K562 (cell line): Measurements from ENCODE around the gene NAV2. TPM values are rescaled to one million over a fixed set of nuclear protein-coding genes. Genes with fewer than 3 reads are reported as not detected.

Experiments
- ATF7 ChIP-seq: fragments of 450-650 bp; IDR thresholded peaks from 2 replicates; pipeline ENCODE4 v1.7.1; 2014; ENCODE audit warnings: mild to moderate bottlenecking, moderate library complexity
- BCOR ChIP-seq: fragments of 450-650 bp; IDR thresholded peaks from 2 replicates; pipeline ENCODE4 v1.6.1; 2016
- CCNT2 ChIP-seq: IDR thresholded peaks from 2 replicates; pipeline ENCODE4 v1.6.1; 2011; ENCODE audit warnings: borderline replicate concordance, low read depth, mild to moderate bottlenecking, moderate library complexity, mixed read lengths, low read length; ENCODE audit not compliant: insufficient read length; ENCODE audit errors: extremely low read depth
- EP400 ChIP-seq: fragments of 450-650 bp; IDR thresholded peaks from 2 replicates; pipeline ENCODE4 v1.6.1; 2017; ENCODE audit warnings: antibody characterized with exemption, mild to moderate bottlenecking, moderate library complexity
- FOXK2 ChIP-seq, 2 experiments: fragments of 450-650 bp; IDR thresholded peaks in 1 of 2; conservative IDR thresholded peaks in 1 of 2; 2 replicates each; pipeline ENCODE4 v1.6.1; 2016; ENCODE audit warnings: low read depth in 2 of 2, mild to moderate bottlenecking in 1 of 2
- KDM4B ChIP-seq, 2 experiments: fragments of 450-650 bp in 1 of 2; sonication (generic) in 1 of 2; IDR thresholded peaks; 2 replicates each; pipeline ENCODE4 v1.6.1; 2016 to 2017; ENCODE audit warnings: borderline replicate concordance in 2 of 2, antibody characterized with exemption in 1 of 2, low read depth in 1 of 2, mild to moderate bottlenecking in 1 of 2
- PML ChIP-seq: IDR thresholded peaks from 2 replicates; pipeline ENCODE4 v1.6.1; 2012; ENCODE audit warnings: low read length, inconsistent platforms
- RBM15 ChIP-seq: fragments of 200-400 bp; formaldehyde crosslinking; IDR thresholded peaks from 2 replicates; pipeline ENCODE4 v1.6.1; 2018; ENCODE audit warnings: mild to moderate bottlenecking, low read length, moderate library complexity; ENCODE audit not compliant: insufficient read depth
- SMAD3 ChIP-seq: fragments of 450-650 bp; formaldehyde crosslinking; conservative IDR thresholded peaks from 2 replicates; pipeline ENCODE4 v1.4.0; 2020; ENCODE audit warnings: mild to moderate bottlenecking
- SMARCA5 ChIP-seq: fragments of 450-650 bp; IDR thresholded peaks from 2 replicates; pipeline ENCODE4 v1.6.1; 2016
- SUPT5H ChIP-seq: fragments of 450-650 bp; IDR thresholded peaks from 2 replicates; pipeline ENCODE4 v1.6.1; 2016
- polyA plus RNA-seq, 8 experiments: library from polyadenylated mRNA; depleted of rRNA in 4 of 8; stranded (reverse) in 5 of 8; unstranded in 3 of 8; fragments of >200 nt; fragmentation: Nextera tagmentation in 2 of 8; fragmentation: Illumina TruSeq in 1 of 8; extraction: Ambion mirVana in 2 of 8; extraction: Trizol in 1 of 8; gene quantifications; 2 replicates each; pipeline versions ENCODE4 v1.2.1 to v1.2.3, GENCODE V29; 2011 to 2014; ENCODE audit warnings: inconsistent platforms in 1 of 8, missing spikeins in 1 of 8
- total RNA-seq, 7 experiments: library from RNA; depleted of rRNA in 6 of 7; stranded (reverse); fragments of >200 nt in 6 of 7; fragmentation: Illumina TruSeq in 2 of 7; extraction: Trizol in 2 of 7; gene quantifications; 2 replicates each; pipeline versions ENCODE4 v1.2.1 to v1.2.3, GENCODE V29; 2011 to 2021; ENCODE audit warnings: low replicate concordance in 1 of 7
- TF ChIP-seq, protein P1 (sequence below): sonication (generic); formaldehyde crosslinking; IDR thresholded peaks from 2 replicates; pipeline ENCODE4 v1.8.0; 2022; ENCODE audit warnings: mild to moderate bottlenecking, missing genetic modification reagents
- TF ChIP-seq, protein P2 (sequence below), 2 experiments: fragments of 450-650 bp; conservative IDR thresholded peaks; 2 replicates each; pipeline ENCODE4 v1.6.1; 2017; ENCODE audit warnings: mild to moderate bottlenecking in 2 of 2, moderate library complexity in 2 of 2
- TF ChIP-seq, protein P3 (sequence below): sonication (generic); formaldehyde crosslinking; IDR thresholded peaks from 2 replicates; pipeline ENCODE4 v1.8.1; 2023; ENCODE audit warnings: mild to moderate bottlenecking, missing genetic modification reagents

The NAV2 gene
- total and polyA plus RNA-seq, 9 of the 15 experiments (the other 6 are each of a cell fraction or from before 2014, with no cell fraction given) = 0.03 to 0.35 (median 0.05) TPM

DNA sequence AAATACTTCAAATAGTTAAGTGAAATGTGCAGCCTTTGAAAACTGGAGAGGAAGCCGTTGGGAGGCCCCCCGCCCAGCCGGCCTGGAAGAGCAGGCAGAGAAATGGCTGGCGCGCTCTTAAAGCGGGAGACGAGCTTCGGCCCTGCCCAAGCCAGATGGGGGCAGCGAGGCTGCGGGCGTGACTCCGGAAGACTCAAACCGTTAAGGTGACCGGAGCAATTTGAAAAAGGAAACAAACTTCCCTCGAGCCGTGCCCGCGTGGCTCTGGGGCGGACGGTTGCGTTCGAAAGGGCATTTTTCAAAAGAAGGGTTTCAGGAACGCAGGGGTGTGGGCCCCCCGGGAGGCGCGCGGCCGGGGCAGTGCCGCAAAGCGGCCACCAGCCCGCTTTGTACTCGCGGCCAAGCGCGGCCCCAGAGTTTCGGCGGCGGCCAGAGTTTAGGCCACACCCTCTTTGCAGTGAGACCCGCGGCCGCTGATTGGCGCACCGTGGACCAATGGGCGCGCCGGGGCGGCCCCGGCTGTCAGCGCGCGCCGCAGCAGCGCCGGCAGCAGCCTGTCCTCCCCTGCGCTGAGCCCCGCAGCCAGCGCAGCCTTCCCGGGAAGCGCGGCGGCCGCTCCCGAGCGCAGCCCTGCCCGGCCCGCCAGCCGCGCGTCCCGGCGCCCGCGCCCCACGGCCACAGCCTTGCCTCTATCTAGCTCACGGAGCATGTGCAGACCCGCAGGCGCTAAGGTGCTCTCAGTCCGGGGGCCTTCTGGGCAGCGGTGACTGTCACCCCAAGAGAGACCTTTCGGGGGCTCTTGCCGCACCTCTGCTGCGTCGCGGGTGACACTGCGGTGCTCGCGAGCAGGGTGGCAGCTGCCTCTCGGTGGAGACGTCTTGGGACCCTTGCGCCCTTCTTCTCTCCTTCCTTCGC is at the start of gene NAV2 (continued):
- TF ChIP-seq, protein P1, sequence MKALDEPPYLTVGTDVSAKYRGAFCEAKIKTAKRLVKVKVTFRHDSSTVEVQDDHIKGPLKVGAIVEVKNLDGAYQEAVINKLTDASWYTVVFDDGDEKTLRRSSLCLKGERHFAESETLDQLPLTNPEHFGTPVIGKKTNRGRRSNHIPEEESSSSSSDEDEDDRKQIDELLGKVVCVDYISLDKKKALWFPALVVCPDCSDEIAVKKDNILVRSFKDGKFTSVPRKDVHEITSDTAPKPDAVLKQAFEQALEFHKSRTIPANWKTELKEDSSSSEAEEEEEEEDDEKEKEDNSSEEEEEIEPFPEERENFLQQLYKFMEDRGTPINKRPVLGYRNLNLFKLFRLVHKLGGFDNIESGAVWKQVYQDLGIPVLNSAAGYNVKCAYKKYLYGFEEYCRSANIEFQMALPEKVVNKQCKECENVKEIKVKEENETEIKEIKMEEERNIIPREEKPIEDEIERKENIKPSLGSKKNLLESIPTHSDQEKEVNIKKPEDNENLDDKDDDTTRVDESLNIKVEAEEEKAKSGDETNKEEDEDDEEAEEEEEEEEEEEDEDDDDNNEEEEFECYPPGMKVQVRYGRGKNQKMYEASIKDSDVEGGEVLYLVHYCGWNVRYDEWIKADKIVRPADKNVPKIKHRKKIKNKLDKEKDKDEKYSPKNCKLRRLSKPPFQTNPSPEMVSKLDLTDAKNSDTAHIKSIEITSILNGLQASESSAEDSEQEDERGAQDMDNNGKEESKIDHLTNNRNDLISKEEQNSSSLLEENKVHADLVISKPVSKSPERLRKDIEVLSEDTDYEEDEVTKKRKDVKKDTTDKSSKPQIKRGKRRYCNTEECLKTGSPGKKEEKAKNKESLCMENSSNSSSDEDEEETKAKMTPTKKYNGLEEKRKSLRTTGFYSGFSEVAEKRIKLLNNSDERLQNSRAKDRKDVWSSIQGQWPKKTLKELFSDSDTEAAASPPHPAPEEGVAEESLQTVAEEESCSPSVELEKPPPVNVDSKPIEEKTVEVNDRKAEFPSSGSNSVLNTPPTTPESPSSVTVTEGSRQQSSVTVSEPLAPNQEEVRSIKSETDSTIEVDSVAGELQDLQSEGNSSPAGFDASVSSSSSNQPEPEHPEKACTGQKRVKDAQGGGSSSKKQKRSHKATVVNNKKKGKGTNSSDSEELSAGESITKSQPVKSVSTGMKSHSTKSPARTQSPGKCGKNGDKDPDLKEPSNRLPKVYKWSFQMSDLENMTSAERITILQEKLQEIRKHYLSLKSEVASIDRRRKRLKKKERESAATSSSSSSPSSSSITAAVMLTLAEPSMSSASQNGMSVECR (CRISPR knock-in tag) = 0 out of 2 replicates have a peak, but pooled peaks have one; percentile 40
- TF ChIP-seq, protein P2, sequence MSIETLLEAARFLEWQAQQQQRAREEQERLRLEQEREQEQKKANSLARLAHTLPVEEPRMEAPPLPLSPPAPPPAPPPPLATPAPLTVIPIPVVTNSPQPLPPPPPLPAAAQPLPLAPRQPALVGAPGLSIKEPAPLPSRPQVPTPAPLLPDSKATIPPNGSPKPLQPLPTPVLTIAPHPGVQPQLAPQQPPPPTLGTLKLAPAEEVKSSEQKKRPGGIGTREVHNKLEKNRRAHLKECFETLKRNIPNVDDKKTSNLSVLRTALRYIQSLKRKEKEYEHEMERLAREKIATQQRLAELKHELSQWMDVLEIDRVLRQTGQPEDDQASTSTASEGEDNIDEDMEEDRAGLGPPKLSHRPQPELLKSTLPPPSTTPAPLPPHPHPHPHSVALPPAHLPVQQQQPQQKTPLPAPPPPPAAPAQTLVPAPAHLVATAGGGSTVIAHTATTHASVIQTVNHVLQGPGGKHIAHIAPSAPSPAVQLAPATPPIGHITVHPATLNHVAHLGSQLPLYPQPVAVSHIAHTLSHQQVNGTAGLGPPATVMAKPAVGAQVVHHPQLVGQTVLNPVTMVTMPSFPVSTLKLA (conservative IDR thresholded peaks at IDR 0.05) = peak in 1 of 2 experiments; percentile 61; a peak in 2 of 4 replicates
- TF ChIP-seq RBM15 = no peak
- TF ChIP-seq EP400 = peak; percentile 82
- TF ChIP-seq SMARCA5 = no peak
- peak; percentile 55 for TF ChIP-seq CCNT2
- no peak for TF ChIP-seq FOXK2 (conservative IDR thresholded peaks at IDR 0.05 in 1 of 2, IDR thresholded peaks at IDR 0.05 in 1 of 2; ENCODE audit: low read depth in 2 of 2)
- TF ChIP-seq ATF7 = peak; percentile 67
- TF ChIP-seq PML = peak; percentile 55; the same call in 1 of the 2 replicates
- TF ChIP-seq SMAD3 (CRISPR knock-in tag) = 0 out of 2 replicates have a peak, but pooled peaks have one; percentile 16
- TF ChIP-seq SUPT5H = peak; percentile 83
- TF ChIP-seq, protein P3, sequence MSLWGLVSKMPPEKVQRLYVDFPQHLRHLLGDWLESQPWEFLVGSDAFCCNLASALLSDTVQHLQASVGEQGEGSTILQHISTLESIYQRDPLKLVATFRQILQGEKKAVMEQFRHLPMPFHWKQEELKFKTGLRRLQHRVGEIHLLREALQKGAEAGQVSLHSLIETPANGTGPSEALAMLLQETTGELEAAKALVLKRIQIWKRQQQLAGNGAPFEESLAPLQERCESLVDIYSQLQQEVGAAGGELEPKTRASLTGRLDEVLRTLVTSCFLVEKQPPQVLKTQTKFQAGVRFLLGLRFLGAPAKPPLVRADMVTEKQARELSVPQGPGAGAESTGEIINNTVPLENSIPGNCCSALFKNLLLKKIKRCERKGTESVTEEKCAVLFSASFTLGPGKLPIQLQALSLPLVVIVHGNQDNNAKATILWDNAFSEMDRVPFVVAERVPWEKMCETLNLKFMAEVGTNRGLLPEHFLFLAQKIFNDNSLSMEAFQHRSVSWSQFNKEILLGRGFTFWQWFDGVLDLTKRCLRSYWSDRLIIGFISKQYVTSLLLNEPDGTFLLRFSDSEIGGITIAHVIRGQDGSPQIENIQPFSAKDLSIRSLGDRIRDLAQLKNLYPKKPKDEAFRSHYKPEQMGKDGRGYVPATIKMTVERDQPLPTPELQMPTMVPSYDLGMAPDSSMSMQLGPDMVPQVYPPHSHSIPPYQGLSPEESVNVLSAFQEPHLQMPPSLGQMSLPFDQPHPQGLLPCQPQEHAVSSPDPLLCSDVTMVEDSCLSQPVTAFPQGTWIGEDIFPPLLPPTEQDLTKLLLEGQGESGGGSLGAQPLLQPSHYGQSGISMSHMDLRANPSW (CRISPR knock-in tag) = peak; percentile 84; the same call in 1 of the 2 replicates
- TF ChIP-seq BCOR = peak; percentile 62; the same call in 1 of the 2 replicates
- peak in 1 of 2 experiments; percentile 48; a peak in 1 of 4 replicates for TF ChIP-seq KDM4B (IDR thresholded peaks at IDR 0.05; ENCODE audit: borderline replicate concordance in 2 of 2, low read depth in 1 of 2)
